GM21723 (cell line): Measurements from ENCODE around the gene TRABD2B.

ENCODE experiments used
- ATAC-seq: cut with Tn5 transposase; IDR thresholded peaks from one replicate; pipeline ENCODE4 v1.9.1; 2021; ENCODE audit warnings: mild to moderate bottlenecking, moderate library complexity; ENCODE audit not compliant: unreplicated experiment

TRABD2B gene

DNA sequence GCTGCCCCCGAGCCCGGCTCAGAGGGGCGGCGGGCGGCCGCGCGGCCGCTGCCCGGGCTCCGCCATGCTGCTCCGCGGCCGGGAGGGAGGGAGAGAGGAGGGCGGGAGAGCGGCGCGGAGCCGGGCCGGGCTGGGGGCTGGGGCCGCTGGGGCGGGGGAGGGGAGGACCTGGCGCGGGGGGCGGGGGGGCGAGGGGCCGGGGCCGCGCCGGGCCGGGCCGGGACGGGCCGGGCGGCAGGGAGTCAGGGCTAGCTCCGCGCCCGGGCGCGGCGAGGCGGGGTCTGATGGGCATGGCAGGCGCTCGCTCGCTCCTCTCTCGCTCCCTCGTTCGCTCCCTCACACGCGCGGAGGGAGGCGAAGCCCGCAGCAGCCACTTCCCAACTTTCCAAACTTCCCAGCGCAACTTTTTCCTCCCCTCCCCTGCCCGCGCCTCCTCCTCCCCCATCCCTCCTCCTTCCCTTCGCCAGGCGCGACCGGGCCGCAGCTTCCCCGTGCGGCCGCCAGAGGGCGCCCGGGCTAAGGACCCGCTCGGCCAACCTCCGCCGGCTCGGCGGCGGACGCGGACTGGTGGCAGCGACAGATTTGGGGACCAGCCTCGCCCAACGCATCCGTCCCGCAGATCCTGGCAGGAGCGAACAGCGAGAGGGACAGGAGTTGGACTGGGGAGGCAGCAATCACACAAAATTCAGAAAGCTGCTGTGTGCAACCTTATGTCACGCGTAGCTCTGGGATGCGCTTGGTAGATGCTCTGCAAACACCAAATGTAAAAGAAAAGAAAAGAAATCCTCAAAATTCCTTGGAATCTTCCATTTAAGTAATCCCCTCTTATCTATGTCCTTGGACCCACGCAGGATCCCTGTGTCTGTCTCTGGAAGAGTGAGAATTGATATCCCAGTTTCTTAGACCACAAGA lies at the start of gene TRABD2B:
Gene TRABD2B (minus strand): TSS at position 97 of the 912 bp plus-strand sequence.
- ATAC-seq = peak; percentile 94

DNA sequence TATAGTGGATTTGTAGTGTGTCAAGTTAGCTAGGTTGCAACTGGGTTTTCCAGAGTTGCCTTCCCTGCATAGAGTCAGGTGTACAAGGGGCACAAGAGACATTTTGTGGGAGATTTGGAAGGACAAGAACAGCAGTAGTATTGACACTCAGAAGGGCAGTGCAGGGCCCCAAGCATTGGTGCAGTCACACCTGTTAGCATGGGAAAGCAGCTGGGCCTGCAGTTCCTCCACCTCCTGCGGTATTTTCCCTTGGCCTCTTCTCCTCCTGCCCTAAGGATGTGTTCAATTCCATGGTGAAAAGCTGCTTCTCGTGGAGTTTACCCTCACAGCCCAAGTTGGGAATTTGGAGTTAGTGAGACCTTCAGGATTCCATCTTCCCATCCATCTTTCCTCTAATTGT lies 47.1 kb upstream of the TRABD2B start:
- no peak for ATAC-seq

DNA sequence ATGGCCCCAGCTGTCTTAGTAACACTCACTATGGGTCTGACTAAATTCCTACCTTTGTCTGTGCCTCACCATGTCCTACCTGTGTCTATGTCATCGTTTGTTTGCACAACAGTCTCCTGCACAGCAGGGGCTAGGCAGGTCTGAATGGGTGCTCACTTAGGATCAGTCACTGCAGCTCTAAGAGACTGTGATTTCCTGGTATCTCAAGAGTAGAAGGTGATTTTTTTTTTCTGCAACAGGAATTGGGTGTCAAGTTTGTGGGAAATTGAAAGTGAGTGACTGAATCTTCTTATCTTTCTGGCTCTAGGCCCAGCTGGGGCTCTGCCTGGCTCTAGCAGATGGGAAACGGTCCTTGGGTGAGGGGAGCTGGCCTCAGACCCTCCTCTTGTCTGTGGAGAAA lies 46.4 kb upstream of the TRABD2B start:
- ATAC-seq = no peak

GRCh38 chr1:48040154-48040553 lies 43.0 kb upstream of the TRABD2B start:
- ATAC-seq = no peak

DNA sequence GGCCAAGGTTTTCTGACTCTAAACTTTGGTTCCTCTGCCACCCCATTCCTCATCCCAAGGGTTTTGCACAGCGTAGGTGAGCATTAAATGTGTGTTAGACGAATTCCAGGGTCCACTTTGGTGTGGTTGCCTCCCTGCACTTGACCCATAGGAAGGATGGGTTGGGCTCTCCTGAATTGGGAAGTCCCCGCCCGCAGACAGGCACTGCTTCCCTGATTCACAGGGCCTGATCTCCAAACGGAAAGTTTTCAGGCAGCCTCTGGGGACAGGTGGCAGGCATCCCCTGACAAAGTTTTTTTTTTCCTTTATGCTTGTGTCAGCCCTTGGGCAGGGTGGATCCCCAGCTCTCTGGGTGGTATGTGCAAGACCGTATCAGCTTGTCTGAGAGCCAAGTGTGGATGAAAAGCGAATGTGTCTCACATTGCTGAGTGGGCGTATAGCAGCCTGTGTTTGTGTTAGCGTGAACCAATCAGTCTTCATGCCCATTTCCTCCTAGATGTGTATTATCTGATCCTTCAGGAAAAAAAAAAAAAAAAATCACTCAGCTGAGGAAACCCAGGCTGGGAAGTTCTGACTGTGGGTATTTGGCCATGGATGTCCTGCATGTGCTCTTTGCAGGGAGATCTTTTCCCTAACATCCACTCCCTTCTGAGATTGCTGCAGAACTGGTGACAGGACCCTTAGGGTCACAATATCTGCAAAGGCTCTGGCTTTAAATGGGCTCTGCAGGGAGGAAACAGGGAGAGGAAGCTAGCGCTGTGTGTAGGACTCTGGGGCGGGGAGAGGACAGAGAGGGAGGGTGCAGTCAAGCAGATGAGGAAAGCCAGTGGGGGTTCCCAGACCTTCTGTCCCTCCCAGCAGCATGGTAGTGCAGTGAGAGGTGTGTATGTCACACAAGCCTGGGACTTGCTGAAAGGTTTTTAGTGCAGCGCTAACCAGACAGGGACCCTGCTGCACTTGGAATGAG lies 42.2 kb upstream of the TRABD2B start:
- no peak for ATAC-seq

- ATAC-seq = no peak
These were observed 41.1 kb upstream of the TRABD2B start for GRCh38 chr1:48038270-48038767.

DNA sequence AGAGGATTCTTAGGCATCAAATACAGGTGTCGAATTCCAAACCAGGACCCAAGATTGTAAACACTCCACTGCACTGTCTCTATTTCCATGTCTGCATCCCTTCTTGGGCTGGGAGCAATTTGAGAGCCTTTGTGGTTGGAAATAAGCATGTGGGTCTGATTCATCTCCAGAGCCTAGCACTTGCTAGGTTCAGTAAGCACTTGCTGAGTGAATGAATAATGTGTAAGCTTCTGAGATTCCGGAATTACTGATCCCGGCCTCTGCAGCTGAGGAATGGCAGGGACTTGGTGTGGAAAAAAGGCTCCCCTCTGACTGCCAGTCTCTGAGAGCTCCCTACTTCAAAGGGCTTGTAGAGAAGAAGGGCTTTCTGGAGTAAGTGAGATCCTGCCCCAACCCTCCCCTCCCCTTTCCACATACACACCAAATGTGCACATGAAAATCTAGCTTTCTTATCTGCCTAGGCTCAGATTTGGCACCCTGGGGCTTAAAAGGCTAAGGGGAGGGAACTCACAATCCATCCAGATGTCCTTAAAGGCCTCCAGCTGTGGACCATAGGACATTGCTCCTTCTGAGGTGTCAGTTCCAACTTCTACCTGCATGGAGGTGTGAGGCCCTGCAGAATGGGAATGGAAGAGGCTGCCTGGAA lies 39.6 kb upstream of the TRABD2B start:
- no peak for ATAC-seq

DNA sequence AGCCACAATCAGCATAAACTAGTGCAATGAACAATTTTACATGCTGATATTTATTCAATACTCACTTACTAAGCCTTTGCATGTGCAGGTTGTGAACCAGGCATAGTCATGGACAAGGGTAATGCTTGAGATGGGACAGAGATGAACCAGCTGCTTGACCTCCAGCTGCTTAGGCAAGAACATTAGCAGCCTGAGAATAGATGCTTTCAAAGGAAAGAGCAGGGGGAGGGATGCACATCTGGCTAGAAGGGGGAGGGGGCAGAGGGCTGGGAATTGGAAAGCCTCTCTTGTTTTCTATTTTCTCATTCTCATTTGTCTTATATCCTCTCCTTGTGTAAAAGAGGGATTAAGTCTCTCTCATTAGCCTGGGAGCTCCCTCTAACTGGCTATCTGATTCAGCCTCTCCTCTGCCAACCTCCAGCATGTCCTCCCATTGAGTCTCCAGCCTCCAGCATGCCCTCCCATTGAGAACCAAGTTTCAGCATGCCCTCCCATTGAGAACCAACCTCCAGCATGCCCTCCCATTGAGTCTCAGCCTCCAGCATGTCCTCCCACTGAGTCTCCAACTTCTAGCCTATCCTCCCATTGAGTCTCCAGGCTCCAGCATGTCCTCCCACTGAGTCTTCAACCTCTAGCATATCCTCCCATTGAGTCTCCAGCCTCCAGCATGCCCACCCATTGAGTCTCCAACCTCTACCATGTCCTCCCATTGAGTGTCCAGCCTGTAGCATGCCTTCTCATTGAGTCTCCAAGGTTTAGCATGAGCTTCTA lies 38.4 kb upstream of the TRABD2B start:
- no peak for ATAC-seq

GRCh38 chr1:48033495-48034045 lies 36.4 kb upstream of the TRABD2B start:
- ATAC-seq = no peak

DNA sequence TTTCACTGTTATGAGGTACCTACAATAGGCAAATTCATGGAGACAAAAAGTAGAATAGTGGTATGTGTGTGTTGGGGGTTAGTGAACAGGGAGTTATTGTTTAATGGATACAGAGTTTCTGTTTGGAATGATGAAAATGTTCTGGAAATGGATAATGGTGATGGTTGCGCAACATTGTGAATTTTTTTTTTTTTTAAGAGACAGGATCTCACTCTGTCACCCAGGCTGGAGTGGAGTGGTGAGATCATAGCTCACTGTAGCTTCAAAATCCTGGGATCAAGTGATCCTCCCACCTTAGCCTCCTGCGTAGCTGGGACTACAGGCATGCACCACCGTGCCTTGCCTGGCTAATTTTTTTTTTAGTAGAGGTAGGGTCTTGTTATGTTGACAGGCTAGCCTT lies 34.5 kb upstream of the TRABD2B start:
- no peak for ATAC-seq

DNA sequence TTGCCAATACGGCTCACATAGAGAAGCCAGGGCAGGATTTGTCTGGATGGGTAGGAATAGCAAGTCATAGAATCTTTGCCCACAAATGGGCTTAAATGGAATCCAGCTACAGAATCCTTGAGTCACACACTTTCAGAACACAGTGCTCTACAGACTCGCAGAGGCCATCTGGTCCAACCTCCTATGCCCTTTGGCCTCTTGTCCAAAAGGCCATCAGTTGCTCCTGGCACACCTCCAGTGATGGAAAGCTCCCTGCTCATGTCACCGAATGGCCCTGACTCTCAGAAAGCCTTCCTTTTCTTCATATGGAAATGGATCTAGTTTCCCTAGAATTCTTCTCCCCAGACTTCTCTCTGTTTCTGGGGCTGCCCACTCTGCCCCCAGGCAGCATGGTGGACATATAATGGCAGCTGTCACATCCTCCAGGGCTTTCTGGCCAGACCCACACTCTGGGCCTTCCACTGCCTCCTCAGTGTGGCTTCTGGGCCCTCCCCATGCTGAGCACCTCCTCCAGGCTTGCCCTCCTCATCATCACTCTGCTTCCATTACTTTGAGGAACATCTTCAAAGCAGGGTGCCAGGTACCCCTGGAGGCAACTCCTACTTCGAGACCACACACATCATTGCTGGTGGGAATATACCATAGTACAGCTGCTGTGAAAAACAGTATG lies 33.6 kb upstream of the TRABD2B start:
- ATAC-seq = no peak

- no peak for ATAC-seq
These were observed 33.0 kb upstream of the TRABD2B start for GRCh38 chr1:48030211-48030610.

DNA sequence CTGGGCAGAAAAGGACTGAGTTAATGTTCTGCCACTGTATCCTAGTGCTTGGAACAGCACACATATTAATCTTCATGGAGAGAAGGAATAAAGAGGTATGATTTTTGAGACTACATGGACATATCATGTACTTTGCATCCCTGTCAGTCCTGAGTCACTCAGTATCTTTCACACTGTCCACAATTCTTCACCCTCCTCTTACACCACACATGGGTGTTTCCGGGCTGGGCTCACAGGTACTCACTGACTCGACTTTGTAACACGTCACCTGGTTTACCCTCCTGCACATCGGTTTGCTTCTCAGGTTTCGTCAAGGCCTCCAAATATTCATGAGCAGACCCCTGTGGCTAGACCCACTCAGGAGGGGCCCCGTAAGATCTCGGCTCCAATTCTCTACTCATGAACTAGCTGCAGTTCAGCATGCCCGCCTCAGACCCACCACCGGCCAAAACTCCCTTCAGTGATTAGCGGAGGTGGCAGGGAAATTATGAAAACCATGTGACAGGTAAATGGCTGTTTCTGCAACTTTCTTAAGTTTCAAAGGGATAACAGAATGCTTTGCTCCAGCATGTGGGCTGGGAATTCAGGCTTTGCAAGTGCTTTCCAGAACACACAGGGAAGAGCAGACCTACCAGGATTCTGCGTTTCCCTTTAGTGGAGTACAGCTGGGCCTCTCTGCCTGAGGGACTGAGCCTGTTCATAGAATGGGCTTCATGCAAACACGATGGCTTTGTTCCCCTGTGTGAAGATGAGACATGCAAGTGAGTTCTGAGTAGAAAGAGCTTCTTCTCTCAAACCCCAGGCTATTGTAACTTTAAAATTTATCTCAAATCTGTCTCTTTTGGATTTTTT lies 31.3 kb upstream of the TRABD2B start:
- ATAC-seq = no peak

DNA sequence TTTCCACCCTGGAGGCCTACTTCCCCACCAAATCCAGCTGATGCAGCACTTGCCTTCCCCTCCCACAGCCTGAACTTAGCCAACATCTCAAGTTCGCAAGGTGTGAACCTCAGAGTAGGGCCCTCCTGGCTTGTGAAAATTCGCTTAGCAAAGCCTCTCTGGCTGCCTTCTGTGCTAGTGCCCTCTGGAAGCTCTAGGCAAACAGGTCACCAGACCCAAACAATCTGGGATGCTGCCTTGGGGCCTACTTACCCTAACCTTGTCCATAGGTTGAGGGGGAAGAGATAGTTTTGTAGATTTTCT lies 30.3 kb upstream of the TRABD2B start:
- ATAC-seq = no peak

GRCh38 chr1:48026701-48027532 lies 29.7 kb upstream of the TRABD2B start:
- no peak for ATAC-seq

DNA sequence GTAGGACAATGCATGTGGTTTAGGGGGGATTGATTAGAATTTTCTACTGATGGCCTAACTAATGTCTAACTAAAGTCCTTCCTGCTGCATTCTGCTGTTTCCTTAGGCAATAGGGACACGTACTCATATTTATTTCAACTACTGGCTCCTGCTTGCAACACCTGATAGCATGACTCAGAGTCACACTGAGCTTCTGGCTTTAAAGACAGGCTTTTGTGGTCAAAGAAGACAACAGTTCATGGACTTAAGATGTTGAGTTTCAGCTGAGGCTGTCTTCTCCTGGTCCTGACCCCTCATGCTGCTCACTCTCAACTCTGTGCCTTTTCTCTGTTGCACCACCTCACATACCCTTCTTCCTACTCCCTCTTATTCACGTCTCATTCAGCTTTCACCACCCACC lies 29.1 kb upstream of the TRABD2B start:
- no peak for ATAC-seq

DNA sequence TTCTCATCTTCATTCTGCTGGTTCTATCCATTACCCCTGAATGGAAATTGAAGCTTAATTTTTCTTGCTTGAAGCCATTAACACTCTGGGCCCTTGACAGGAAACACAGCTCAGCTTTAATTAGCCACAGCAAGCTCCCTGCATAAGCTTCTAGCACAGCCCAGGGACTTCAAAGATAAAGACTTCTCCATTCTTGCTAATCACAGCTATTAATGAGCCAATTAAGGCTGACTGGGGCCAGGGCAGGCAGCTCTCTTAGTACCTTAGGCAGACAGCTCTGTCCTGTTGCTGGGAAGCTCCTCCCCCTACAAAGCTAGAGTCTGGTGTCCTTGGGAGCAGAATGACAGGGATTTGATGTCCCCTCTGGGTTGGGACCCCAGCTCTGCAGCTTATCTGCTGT lies 27.9 kb upstream of the TRABD2B start:
- ATAC-seq = no peak

GRCh38 chr1:48023488-48023887 lies 26.3 kb upstream of the TRABD2B start:
- no peak for ATAC-seq
